ENCODE measurements around the gene ZNF420.

ZNF420 gene

DNA sequence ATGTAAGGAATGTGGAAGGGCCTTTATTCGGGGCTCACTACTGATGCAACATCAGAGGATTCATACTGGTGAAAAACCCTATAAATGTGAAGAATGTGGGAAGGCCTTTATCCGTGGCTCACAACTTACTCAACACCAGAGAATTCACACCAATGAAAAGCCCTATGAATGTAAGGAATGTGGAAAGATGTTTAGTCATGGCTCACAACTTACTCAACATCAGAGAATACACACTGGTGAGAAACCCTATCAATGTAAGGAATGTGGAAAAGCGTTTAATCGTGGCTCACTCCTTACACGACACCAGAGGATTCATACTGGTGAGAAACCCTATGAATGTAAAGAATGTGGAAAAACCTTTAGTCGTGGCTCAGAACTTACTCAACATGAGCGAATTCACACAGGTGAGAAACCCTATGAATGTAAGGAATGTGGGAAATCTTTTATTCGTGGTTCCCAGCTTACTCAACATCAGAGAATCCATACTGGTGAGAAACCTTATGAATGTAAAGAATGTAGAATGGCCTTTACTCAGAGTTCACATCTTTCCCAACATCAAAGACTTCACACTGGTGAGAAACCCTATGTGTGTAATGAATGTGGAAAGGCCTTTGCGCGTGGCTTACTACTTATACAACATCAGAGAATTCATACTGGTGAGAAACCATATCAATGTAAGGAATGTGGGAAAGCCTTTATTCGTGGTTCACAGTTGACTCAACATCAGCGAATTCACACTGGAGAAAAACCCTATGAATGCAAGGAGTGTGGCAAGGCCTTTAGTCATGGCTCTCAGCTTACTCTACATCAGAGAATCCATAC lies 50.0 kb downstream of the ZNF420 start:
- Histone ChIP-seq H3K4me3 (ENCODE audit: low read depth in 1 of 2, low read length in 1 of 2) (no peak overlapping the region), H3K9me3 (peaks cover 76% of the 10 kb centered on the region), H3K36me3 (no peaks in the 10 kb centered on the region), H3K27me3 (no peaks in the 10 kb centered on the region), H3K27ac (no peak overlapping the region), H3K4me1 (ENCODE audit: control insufficient read depth in 1 of 2, insufficient read depth in 1 of 2, low read depth in 1 of 2, low read length in 1 of 2) (no peaks in the 10 kb centered on the region)
- TF ChIP-seq CTCF (IDR thresholded peaks at IDR 0.05) = no peak

DNA sequence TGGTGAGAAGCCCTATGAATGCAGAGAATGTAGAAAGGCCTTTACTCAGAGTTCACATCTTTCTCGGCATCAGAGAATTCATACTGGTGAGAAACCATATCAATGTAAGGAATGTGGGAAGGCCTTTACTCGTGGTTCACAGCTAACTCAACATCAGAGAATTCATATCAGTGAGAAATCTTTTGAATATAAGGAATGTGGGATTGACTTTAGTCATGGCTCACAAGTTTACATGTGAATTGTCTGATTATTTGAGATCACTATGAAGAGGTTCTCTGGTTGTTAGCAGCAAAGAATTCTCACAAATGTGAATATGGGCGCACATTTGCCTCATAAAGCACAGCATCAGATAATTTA lies 50.6 kb downstream of the ZNF420 start:
- Histone ChIP-seq H3K27ac (no peak overlapping the region), H3K4me3 (ENCODE audit: low read depth in 1 of 2, low read length in 1 of 2) (no peak overlapping the region), H3K27me3 (no peaks in the 10 kb centered on the region), H3K4me1 (ENCODE audit: control insufficient read depth in 1 of 2, insufficient read depth in 1 of 2, low read depth in 1 of 2, low read length in 1 of 2) (no peaks in the 10 kb centered on the region), H3K9me3 (peaks cover 79% of the 10 kb centered on the region), H3K36me3 (no peaks in the 10 kb centered on the region)
- TF ChIP-seq CTCF (IDR thresholded peaks at IDR 0.05) = no peak

GRCh38 chr19:37136111-37136510 lies 57.9 kb downstream of the ZNF420 start:
- no peak for TF ChIP-seq CTCF (IDR thresholded peaks at IDR 0.05)
- H3K36me3 ChIP-seq = no peaks in the 10 kb centered on the region
- peaks cover 42% of the 10 kb centered on the region for H3K9me3 ChIP-seq
- no peak overlapping the region for H3K4me3 ChIP-seq (ENCODE audit: low read depth in 1 of 2, low read length in 1 of 2)
- no peaks in the 10 kb centered on the region for H3K27me3 ChIP-seq
- no peak overlapping the region for H3K27ac ChIP-seq
- no peaks in the 10 kb centered on the region for H3K4me1 ChIP-seq (ENCODE audit: control insufficient read depth in 1 of 2, insufficient read depth in 1 of 2, low read depth in 1 of 2, low read length in 1 of 2)

DNA sequence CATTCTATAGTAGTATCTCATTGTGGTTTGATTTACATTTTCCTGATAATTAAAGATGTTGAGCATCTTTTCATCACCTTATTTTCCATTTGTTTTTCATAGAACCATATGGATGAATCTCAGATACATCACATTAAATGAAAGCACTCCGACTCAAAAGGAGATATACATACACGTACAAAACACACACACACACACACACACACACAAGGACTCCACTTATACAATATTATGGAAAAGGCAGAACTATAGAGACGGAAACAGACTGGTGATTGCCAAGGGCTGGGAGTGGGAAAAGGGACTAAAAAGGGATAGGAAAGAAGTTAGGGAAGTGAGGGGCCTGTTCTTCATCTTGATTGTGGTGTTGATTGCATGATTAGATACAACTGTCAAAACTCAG lies 70.0 kb downstream of the ZNF420 start:
- Histone ChIP-seq H3K36me3 (no peaks in the 10 kb centered on the region), H3K27me3 (no peaks in the 10 kb centered on the region), H3K27ac (no peak overlapping the region), H3K4me3 (ENCODE audit: low read depth in 1 of 2, low read length in 1 of 2) (no peak overlapping the region), H3K9me3 (peaks cover 60% of the 10 kb centered on the region), H3K4me1 (ENCODE audit: control insufficient read depth in 1 of 2, insufficient read depth in 1 of 2, low read depth in 1 of 2, low read length in 1 of 2) (no peaks in the 10 kb centered on the region)
- TF ChIP-seq CTCF (IDR thresholded peaks at IDR 0.05) = no peak

GRCh38 chr19:37160153-37160552 lies 81.9 kb downstream of the ZNF420 start:
- Histone ChIP-seq H3K4me3 (ENCODE audit: low read depth in 1 of 2, low read length in 1 of 2) (no peak overlapping the region), H3K27ac (no peak overlapping the region), H3K9me3 (peaks cover 41% of the 10 kb centered on the region), H3K36me3 (peaks cover 16% of the 10 kb centered on the region), H3K4me1 (ENCODE audit: control insufficient read depth in 1 of 2, insufficient read depth in 1 of 2, low read depth in 1 of 2, low read length in 1 of 2) (no peaks in the 10 kb centered on the region), H3K27me3 (no peaks in the 10 kb centered on the region)
- TF ChIP-seq CTCF (IDR thresholded peaks at IDR 0.05) = no peak

Data from neutrophil (primary cell).